Parathyroid adenoma (tissue), 2 donors: ENCODE results near the gene C2orf72.

Source experiments
- H2AFZ ChIP-seq: fragments of 300-600 bp; sonication (generic); one replicate; pipeline ENCODE4 v1.7.0; 2017; ENCODE audit warnings: antibody characterized with exemption, mild to moderate bottlenecking
- H3K27ac ChIP-seq: fragments of 300-600 bp; sonication (generic); one replicate; pipeline ENCODE4 v1.7.0; 2017
- H3K27me3 ChIP-seq: fragments of 300-600 bp; sonication (generic); one replicate; pipeline ENCODE4 v1.7.0; 2017; ENCODE audit warnings: low read length; ENCODE audit not compliant: control insufficient read depth, insufficient read depth
- H3K36me3 ChIP-seq: fragments of 300-600 bp; sonication (generic); one replicate; pipeline ENCODE4 v1.7.0; 2017; ENCODE audit warnings: low read length; ENCODE audit not compliant: control insufficient read depth, insufficient read depth
- H3K4me1 ChIP-seq: fragments of 300-600 bp; sonication (generic); one replicate; pipeline ENCODE4 v1.7.0; 2017; ENCODE audit warnings: control low read depth
- H3K4me2 ChIP-seq: fragments of 300-600 bp; sonication (generic); one replicate; pipeline ENCODE4 v1.7.0; 2017; ENCODE audit warnings: low read length
- H3K4me3 ChIP-seq: fragments of 300-600 bp; sonication (generic); one replicate; pipeline ENCODE4 v1.7.0; 2017; ENCODE audit warnings: low read depth, low read length
- H3K79me2 ChIP-seq: fragments of 300-600 bp; sonication (generic); one replicate; pipeline ENCODE4 v1.7.0; 2017; ENCODE audit warnings: control low read depth
- H3K9ac ChIP-seq: fragments of 300-600 bp; sonication (generic); one replicate; pipeline ENCODE4 v1.7.0; 2017; ENCODE audit warnings: mild to moderate bottlenecking
- H3K9me3 ChIP-seq: fragments of 300-600 bp; sonication (generic); one replicate; pipeline ENCODE4 v1.7.0; 2017; ENCODE audit warnings: low read length; ENCODE audit not compliant: control insufficient read depth
- CTCF ChIP-seq: fragments of 300-600 bp; sonication (generic); IDR thresholded peaks from one replicate; pipeline ENCODE4 v1.7.0; 2017; ENCODE audit warnings: antibody characterized with exemption, mild to moderate bottlenecking
- donor health status: primary hyperparathyroidism.

C2orf72 gene

DNA sequence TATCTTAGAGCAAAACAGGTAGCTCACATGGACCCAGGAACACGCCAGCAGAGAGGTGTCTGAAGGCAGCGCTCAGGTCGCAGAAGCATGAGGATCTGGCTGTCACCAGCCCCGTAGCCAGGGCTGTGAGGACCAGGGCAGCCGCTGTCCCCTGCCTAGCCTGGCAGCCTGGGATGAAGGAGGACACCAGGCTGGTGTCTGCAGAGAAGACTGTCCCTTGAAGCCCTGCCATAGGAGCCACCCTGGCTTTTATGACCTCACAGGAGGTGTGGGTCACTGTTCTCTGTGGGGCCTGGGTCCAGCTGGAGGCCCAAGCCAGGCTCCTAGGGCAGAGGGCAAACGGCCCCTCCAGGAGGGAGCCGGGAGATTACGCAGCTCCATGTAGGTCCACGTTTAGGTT is 41.5 kb upstream of the C2orf72 start, which contains the start of gene SPATA3:
TSS of gene SPATA3 (plus strand) at position 301 of the 400 bp plus-strand sequence. CDS start 113 bp downstream, outside the sequence.
- Histone ChIP-seq H3K27me3 (no peaks in the 10 kb centered on the region), H3K9ac (no peak within 1 kb of the TSS)
- no peak for TF ChIP-seq CTCF

DNA sequence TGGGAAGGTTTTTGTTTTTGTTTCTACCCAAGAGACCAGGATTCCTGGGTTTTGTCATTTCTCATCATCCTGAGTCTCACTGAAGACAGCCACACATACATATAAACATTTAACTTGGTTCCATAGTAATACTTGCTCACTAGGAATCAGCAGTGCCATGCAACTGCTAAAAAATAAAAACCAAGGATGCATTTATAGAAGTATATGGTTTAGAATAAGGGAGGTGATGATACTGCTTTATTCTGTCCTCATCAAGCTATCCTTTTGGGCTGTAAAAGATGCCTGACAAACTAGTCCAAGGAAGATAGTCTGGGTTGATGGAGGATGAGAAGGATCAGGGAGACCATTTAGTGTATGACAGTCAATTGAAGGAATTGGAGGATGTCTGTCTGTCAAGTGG is 40.7 kb upstream of the C2orf72 start:
- H3K4me3 ChIP-seq, result no peak overlapping the region
- no peaks in the 10 kb centered on the region for H3K27me3 ChIP-seq
- H3K36me3 ChIP-seq, result no peaks in the 10 kb centered on the region
- H3K79me2 ChIP-seq, result no peaks in the 10 kb centered on the region
- TF ChIP-seq CTCF, result no peak
- H3K9me3 ChIP-seq, result no peaks in the 10 kb centered on the region
- no peaks in the 10 kb centered on the region for H3K4me1 ChIP-seq
- no peak overlapping the region for H3K4me2 ChIP-seq
- H3K27ac ChIP-seq, result no peak overlapping the region
- H2AFZ ChIP-seq, result no peak overlapping the region
- no peak overlapping the region for H3K9ac ChIP-seq

More for the DNA sequence above, 41.5 kb upstream of the C2orf72 start, which contains the start of gene SPATA3:
- Histone ChIP-seq H3K27ac (no peak within 1 kb of the TSS), H3K36me3 (no peaks in the 10 kb centered on the region), H3K4me2 (no peak within 1 kb of the TSS), H2AFZ (no peak within 1 kb of the TSS), H3K4me1 (no peaks in the 10 kb centered on the region), H3K9me3 (no peaks in the 10 kb centered on the region), H3K79me2 (no peaks in the 10 kb centered on the region), H3K4me3 (no peak within 1 kb of the TSS)

- H3K9me3 ChIP-seq, result no peaks in the 10 kb centered on the region
- TF ChIP-seq CTCF, result no peak
- H3K36me3 ChIP-seq, result no peaks in the 10 kb centered on the region
- no peaks in the 10 kb centered on the region for H3K27me3 ChIP-seq
- H3K79me2 ChIP-seq, result no peaks in the 10 kb centered on the region
- H3K9ac ChIP-seq, result no peak overlapping the region
- no peaks in the 10 kb centered on the region for H3K4me1 ChIP-seq
- no peak overlapping the region for H3K4me3 ChIP-seq
- H3K27ac ChIP-seq, result no peak overlapping the region
- no peak overlapping the region for H2AFZ ChIP-seq
- no peak overlapping the region for H3K4me2 ChIP-seq
Observed at GRCh38 chr2:230998882-230999281, 38.4 kb upstream of the C2orf72 start.

DNA sequence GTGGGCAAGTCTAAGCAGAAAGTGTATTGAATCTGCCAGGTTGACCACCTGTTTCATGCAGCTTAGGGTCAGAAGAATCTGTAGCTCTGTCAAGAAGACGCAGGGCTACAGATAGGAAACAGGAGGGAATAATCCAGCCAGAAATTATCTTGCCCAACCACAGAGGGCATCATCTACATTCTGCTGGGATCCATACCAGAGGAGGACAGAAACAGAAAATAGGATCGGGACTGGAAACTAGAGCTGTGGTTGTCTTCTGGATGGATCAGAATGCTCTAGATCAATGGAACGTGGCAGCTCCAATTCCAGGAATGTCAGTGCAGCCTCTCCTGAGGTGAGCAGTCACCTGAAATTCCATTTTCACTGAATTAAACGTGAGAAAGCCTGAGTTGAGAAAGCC is 37.8 kb upstream of the C2orf72 start:
- Histone ChIP-seq H3K36me3 (no peaks in the 10 kb centered on the region), H3K9ac (no peak overlapping the region), H3K27me3 (no peaks in the 10 kb centered on the region), H3K27ac (no peak overlapping the region), H3K4me3 (no peak overlapping the region), H3K79me2 (no peaks in the 10 kb centered on the region), H3K4me1 (no peaks in the 10 kb centered on the region), H2AFZ (no peak overlapping the region), H3K9me3 (no peaks in the 10 kb centered on the region), H3K4me2 (no peak overlapping the region)
- TF ChIP-seq CTCF, result no peak

DNA sequence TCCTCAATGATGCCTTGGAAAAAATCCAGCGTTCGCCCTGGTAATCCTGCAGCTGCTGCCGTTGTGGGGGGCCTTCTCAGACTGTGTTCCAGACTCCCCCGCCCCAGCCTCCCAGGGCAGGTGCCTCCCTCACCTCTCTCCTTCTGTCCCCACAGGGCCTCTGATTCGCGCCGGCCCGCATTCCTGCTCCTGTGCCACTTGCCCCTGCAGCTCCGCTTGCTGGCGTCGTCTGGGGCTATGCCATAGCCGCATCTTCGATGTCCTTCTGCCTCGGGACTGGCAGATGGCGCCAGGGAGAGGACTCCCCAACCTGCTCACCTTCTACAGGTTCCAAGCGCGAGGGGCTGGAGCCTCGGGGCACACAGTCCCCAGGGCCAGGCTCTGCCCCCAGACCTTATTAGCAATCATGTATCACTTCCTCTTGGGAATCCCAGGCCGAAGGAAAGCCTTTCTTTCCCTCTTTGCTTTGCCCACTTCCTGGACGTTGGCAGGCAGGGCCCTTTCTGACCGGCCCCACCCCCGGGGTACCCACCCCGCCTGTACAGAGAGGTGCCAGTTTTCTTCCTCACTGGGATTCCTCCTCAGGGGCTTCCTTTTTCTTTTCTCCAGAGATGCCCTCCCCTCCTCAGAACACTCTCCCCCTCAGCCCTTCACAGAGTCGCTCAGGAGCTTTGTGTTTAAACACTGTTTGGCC is 37.0 kb upstream of the C2orf72 start:
- Histone ChIP-seq H3K4me3 (no peak overlapping the region), H3K27me3 (no peaks in the 10 kb centered on the region)

More for the DNA sequence above, 37.0 kb upstream of the C2orf72 start:
- Histone ChIP-seq H3K9me3 (no peaks in the 10 kb centered on the region), H3K36me3 (no peaks in the 10 kb centered on the region), H3K4me2 (no peak overlapping the region), H3K4me1 (no peaks in the 10 kb centered on the region), H3K79me2 (no peaks in the 10 kb centered on the region), H2AFZ (no peak overlapping the region), H3K9ac (no peak overlapping the region), H3K27ac (no peak overlapping the region)
- TF ChIP-seq CTCF, result no peak
